ENCODE results near the gene DHRS12.
"Not testable (repeated sequence)": the region's sequence is repeated elsewhere in the genome, so short reads cannot be mapped to it uniquely, and the experiment has no call there.

Gene DHRS12

GRCh38 chr13:51825165-51825592, 21.2 kb upstream of the DHRS12 start:
- peaks cover 6% of the 10 kb centered on the region for H3K4me1 ChIP-seq (ENCODE audit: control insufficient read depth, low read depth, low read length)
- no peak overlapping the region for H3K27ac ChIP-seq (ENCODE audit: low read length)
- no peaks in the 10 kb centered on the region for H3K27me3 ChIP-seq (ENCODE audit: control insufficient read depth, insufficient read depth, low read length)
- no peaks in the 10 kb centered on the region for H3K9me3 ChIP-seq (ENCODE audit: control insufficient read depth, low read depth, low read length)
- H3K36me3 ChIP-seq (ENCODE audit: control insufficient read depth, low read depth, low read length) = no peaks in the 10 kb centered on the region
- H3K4me3 ChIP-seq (ENCODE audit: low read length) = no peak overlapping the region
- H3K9ac ChIP-seq (ENCODE audit: low read length) = no peak overlapping the region

GRCh38 chr13:51824712-51825111, 20.7 kb upstream of the DHRS12 start:
- not testable (repeated sequence) for H3K9ac ChIP-seq (ENCODE audit: low read length); H3K4me1 ChIP-seq (ENCODE audit: control insufficient read depth, low read depth, low read length); H3K9me3 ChIP-seq (ENCODE audit: control insufficient read depth, low read depth, low read length); H3K4me3 ChIP-seq (ENCODE audit: low read length); H3K27me3 ChIP-seq (ENCODE audit: control insufficient read depth, insufficient read depth, low read length); H3K27ac ChIP-seq (ENCODE audit: low read length); H3K36me3 ChIP-seq (ENCODE audit: control insufficient read depth, low read depth, low read length)

- Histone ChIP-seq H3K9ac (ENCODE audit: low read length) (no peak overlapping the region), H3K4me1 (ENCODE audit: control insufficient read depth, low read depth, low read length) (peaks cover 8% of the 10 kb centered on the region), H3K27ac (ENCODE audit: low read length) (no peak overlapping the region)
Observed at GRCh38 chr13:51823863-51824262, 19.9 kb upstream of the DHRS12 start.

GRCh38 chr13:51823359-51823758, 19.4 kb upstream of the DHRS12 start:
- Histone ChIP-seq H3K27me3 (ENCODE audit: control insufficient read depth, insufficient read depth, low read length) (no peaks in the 10 kb centered on the region), H3K4me1 (ENCODE audit: control insufficient read depth, low read depth, low read length) (peaks cover 13% of the 10 kb centered on the region), H3K4me3 (ENCODE audit: low read length) (no peak overlapping the region), H3K9me3 (ENCODE audit: control insufficient read depth, low read depth, low read length) (no peaks in the 10 kb centered on the region), H3K27ac (ENCODE audit: low read length) (no peak overlapping the region), H3K9ac (ENCODE audit: low read length) (no peak overlapping the region), H3K36me3 (ENCODE audit: control insufficient read depth, low read depth, low read length) (no peaks in the 10 kb centered on the region)

More at GRCh38 chr13:51823863-51824262, 19.9 kb upstream of the DHRS12 start:
- H3K36me3 ChIP-seq (ENCODE audit: control insufficient read depth, low read depth, low read length) = no peaks in the 10 kb centered on the region
- H3K27me3 ChIP-seq (ENCODE audit: control insufficient read depth, insufficient read depth, low read length) = no peaks in the 10 kb centered on the region
- no peak overlapping the region for H3K4me3 ChIP-seq (ENCODE audit: low read length)
- H3K9me3 ChIP-seq (ENCODE audit: control insufficient read depth, low read depth, low read length) = no peaks in the 10 kb centered on the region

- Histone ChIP-seq H3K4me1 (ENCODE audit: control insufficient read depth, low read depth, low read length) (peaks cover 15% of the 10 kb centered on the region), H3K27me3 (ENCODE audit: control insufficient read depth, insufficient read depth, low read length) (no peaks in the 10 kb centered on the region), H3K36me3 (ENCODE audit: control insufficient read depth, low read depth, low read length) (no peaks in the 10 kb centered on the region), H3K9me3 (ENCODE audit: control insufficient read depth, low read depth, low read length) (no peaks in the 10 kb centered on the region), H3K4me3 (ENCODE audit: low read length) (no peak overlapping the region), H3K9ac (ENCODE audit: low read length) (no peak overlapping the region), H3K27ac (ENCODE audit: low read length) (no peak overlapping the region)
Observed at GRCh38 chr13:51822106-51822815, 18.3 kb upstream of the DHRS12 start.

GRCh38 chr13:51821606-51822005, 17.6 kb upstream of the DHRS12 start:
- H3K27ac ChIP-seq (ENCODE audit: low read length) = no peak overlapping the region
- no peaks in the 10 kb centered on the region for H3K36me3 ChIP-seq (ENCODE audit: control insufficient read depth, low read depth, low read length)
- no peak overlapping the region for H3K4me3 ChIP-seq (ENCODE audit: low read length)
- no peaks in the 10 kb centered on the region for H3K27me3 ChIP-seq (ENCODE audit: control insufficient read depth, insufficient read depth, low read length)
- no peak overlapping the region for H3K9ac ChIP-seq (ENCODE audit: low read length)
- peaks cover 15% of the 10 kb centered on the region for H3K4me1 ChIP-seq (ENCODE audit: control insufficient read depth, low read depth, low read length)
- no peaks in the 10 kb centered on the region for H3K9me3 ChIP-seq (ENCODE audit: control insufficient read depth, low read depth, low read length)

GRCh38 chr13:51820016-51820597, 16.1 kb upstream of the DHRS12 start:
- Histone ChIP-seq H3K9me3 (ENCODE audit: control insufficient read depth, low read depth, low read length) (no peaks in the 10 kb centered on the region), H3K27me3 (ENCODE audit: control insufficient read depth, insufficient read depth, low read length) (no peaks in the 10 kb centered on the region), H3K4me3 (ENCODE audit: low read length) (no peak overlapping the region), H3K36me3 (ENCODE audit: control insufficient read depth, low read depth, low read length) (no peaks in the 10 kb centered on the region), H3K4me1 (ENCODE audit: control insufficient read depth, low read depth, low read length) (peaks cover 11% of the 10 kb centered on the region), H3K27ac (ENCODE audit: low read length) (no peak overlapping the region), H3K9ac (ENCODE audit: low read length) (no peak overlapping the region)

- H3K27ac ChIP-seq (ENCODE audit: low read length) = no peak overlapping the region
- no peak overlapping the region for H3K4me3 ChIP-seq (ENCODE audit: low read length)
- no peaks in the 10 kb centered on the region for H3K36me3 ChIP-seq (ENCODE audit: control insufficient read depth, low read depth, low read length)
- peaks cover 9% of the 10 kb centered on the region for H3K4me1 ChIP-seq (ENCODE audit: control insufficient read depth, low read depth, low read length)
- H3K9ac ChIP-seq (ENCODE audit: low read length) = no peak overlapping the region
- no peaks in the 10 kb centered on the region for H3K27me3 ChIP-seq (ENCODE audit: control insufficient read depth, insufficient read depth, low read length)
- no peaks in the 10 kb centered on the region for H3K9me3 ChIP-seq (ENCODE audit: control insufficient read depth, low read depth, low read length)
Observed at GRCh38 chr13:51819544-51819943, 15.6 kb upstream of the DHRS12 start.

GRCh38 chr13:51818781-51819511, 15.0 kb upstream of the DHRS12 start:
- Histone ChIP-seq H3K4me1 (ENCODE audit: control insufficient read depth, low read depth, low read length) (peaks cover 9% of the 10 kb centered on the region), H3K36me3 (ENCODE audit: control insufficient read depth, low read depth, low read length) (no peaks in the 10 kb centered on the region), H3K9me3 (ENCODE audit: control insufficient read depth, low read depth, low read length) (no peaks in the 10 kb centered on the region), H3K4me3 (ENCODE audit: low read length) (no peak overlapping the region), H3K27ac (ENCODE audit: low read length) (no peak overlapping the region), H3K9ac (ENCODE audit: low read length) (no peak overlapping the region), H3K27me3 (ENCODE audit: control insufficient read depth, insufficient read depth, low read length) (no peaks in the 10 kb centered on the region)

- Histone ChIP-seq H3K27me3 (ENCODE audit: control insufficient read depth, insufficient read depth, low read length) (no peaks in the 10 kb centered on the region), H3K4me1 (ENCODE audit: control insufficient read depth, low read depth, low read length) (peaks cover 9% of the 10 kb centered on the region), H3K9me3 (ENCODE audit: control insufficient read depth, low read depth, low read length) (no peaks in the 10 kb centered on the region), H3K4me3 (ENCODE audit: low read length) (no peak overlapping the region), H3K27ac (ENCODE audit: low read length) (no peak overlapping the region), H3K36me3 (ENCODE audit: control insufficient read depth, low read depth, low read length) (no peaks in the 10 kb centered on the region), H3K9ac (ENCODE audit: low read length) (no peak overlapping the region)
Observed at GRCh38 chr13:51818276-51818675, 14.3 kb upstream of the DHRS12 start.

- no peak overlapping the region for H3K9ac ChIP-seq (ENCODE audit: low read length)
- H3K27me3 ChIP-seq (ENCODE audit: control insufficient read depth, insufficient read depth, low read length) = no peaks in the 10 kb centered on the region
- H3K4me3 ChIP-seq (ENCODE audit: low read length) = no peak overlapping the region
- peaks cover 9% of the 10 kb centered on the region for H3K4me1 ChIP-seq (ENCODE audit: control insufficient read depth, low read depth, low read length)
- no peak overlapping the region for H3K27ac ChIP-seq (ENCODE audit: low read length)
- H3K36me3 ChIP-seq (ENCODE audit: control insufficient read depth, low read depth, low read length) = no peaks in the 10 kb centered on the region
- H3K9me3 ChIP-seq (ENCODE audit: control insufficient read depth, low read depth, low read length) = no peaks in the 10 kb centered on the region
Observed at GRCh38 chr13:51817717-51818116, 13.8 kb upstream of the DHRS12 start.

Measured in iPS-18a (cell line).